ENCODE data around the gene DYNAP.

DNA sequence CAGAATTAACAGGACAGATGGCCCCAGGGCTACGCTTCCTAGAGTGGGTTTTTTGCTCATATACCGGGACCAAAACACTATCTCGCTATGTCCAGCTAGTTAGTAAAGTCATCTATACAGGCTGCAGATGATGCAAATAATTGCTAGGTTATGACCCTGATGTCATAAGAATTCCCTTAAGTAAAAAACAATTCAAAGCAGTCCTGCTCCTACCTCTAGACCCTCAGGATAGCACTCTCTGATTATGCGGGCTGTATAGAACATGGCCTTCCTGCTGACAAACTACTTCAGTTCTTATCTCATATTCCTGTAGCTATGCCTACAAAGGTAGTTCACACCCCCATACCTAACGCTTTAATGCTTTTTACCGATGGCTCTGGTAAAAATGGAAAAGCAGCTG, 13.2 kb downstream of the DYNAP start:
- TF ChIP-seq, protein P1, sequence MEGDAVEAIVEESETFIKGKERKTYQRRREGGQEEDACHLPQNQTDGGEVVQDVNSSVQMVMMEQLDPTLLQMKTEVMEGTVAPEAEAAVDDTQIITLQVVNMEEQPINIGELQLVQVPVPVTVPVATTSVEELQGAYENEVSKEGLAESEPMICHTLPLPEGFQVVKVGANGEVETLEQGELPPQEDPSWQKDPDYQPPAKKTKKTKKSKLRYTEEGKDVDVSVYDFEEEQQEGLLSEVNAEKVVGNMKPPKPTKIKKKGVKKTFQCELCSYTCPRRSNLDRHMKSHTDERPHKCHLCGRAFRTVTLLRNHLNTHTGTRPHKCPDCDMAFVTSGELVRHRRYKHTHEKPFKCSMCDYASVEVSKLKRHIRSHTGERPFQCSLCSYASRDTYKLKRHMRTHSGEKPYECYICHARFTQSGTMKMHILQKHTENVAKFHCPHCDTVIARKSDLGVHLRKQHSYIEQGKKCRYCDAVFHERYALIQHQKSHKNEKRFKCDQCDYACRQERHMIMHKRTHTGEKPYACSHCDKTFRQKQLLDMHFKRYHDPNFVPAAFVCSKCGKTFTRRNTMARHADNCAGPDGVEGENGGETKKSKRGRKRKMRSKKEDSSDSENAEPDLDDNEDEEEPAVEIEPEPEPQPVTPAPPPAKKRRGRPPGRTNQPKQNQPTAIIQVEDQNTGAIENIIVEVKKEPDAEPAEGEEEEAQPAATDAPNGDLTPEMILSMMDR (IDR thresholded peaks at IDR 0.05 in 4 of 5, conservative IDR thresholded peaks at IDR 0.05 in 1 of 5): no peak
- no peak for TF ChIP-seq POLR2A (IDR thresholded peaks at IDR 0.05)
